ENCODE measurements around the gene NDUFB8. TPM values are rescaled to one million over a fixed set of nuclear protein-coding genes. Genes with fewer than 3 reads are reported as not detected.

Gene NDUFB8
- total and polyA plus RNA-seq, 4 donors = 72.4 to 297 (median 199) TPM

- 97% methylated on average over 2 of the region's 2 CpGs for WGBS
- no peak overlapping the region for H3K4me3 ChIP-seq (ENCODE audit: low read depth in 1 of 3, low read length in 3 of 3)
- no peaks in the 10 kb centered on the region for H3K9me3 ChIP-seq (ENCODE audit: control insufficient read depth in 4 of 4, low read length in 3 of 4)
- no peaks in the 10 kb centered on the region for H3K4me1 ChIP-seq (ENCODE audit: control insufficient read depth in 4 of 4, insufficient read depth in 4 of 4, low read length in 3 of 4)
- no peak overlapping the region for H3K27ac ChIP-seq (ENCODE audit: low read depth in 1 of 2, low read length in 2 of 2)
- TF ChIP-seq FOXA2 (IDR thresholded peaks at IDR 0.05) = no peak
- TF ChIP-seq HNF4A (conservative IDR thresholded peaks at IDR 0.05) = no peak
- TF ChIP-seq JUND (IDR thresholded peaks at IDR 0.05) = no peak
- no peak for TF ChIP-seq TAF1 (conservative IDR thresholded peaks at IDR 0.05)
- no peak for TF ChIP-seq MAX (IDR thresholded peaks at IDR 0.05)
- TF ChIP-seq HNF4G (IDR thresholded peaks at IDR 0.05) = no peak
- no peak for TF ChIP-seq NR2F2 (IDR thresholded peaks at IDR 0.05)
- no peak for TF ChIP-seq EGR1 (IDR thresholded peaks at IDR 0.05; ENCODE audit: low read depth in 2 of 2)
- TF ChIP-seq GABPA (IDR thresholded peaks at IDR 0.05 in 1 of 2, conservative IDR thresholded peaks at IDR 0.05 in 1 of 2) = no peak
- TF ChIP-seq YY1 (IDR thresholded peaks at IDR 0.05) = no peak
- no peak for TF ChIP-seq RXRA (IDR thresholded peaks at IDR 0.05)
- TF ChIP-seq, protein P1, sequence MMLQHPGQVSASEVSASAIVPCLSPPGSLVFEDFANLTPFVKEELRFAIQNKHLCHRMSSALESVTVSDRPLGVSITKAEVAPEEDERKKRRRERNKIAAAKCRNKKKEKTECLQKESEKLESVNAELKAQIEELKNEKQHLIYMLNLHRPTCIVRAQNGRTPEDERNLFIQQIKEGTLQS (IDR thresholded peaks at IDR 0.05) = no peak
- TF ChIP-seq SP1 (IDR thresholded peaks at IDR 0.05) = no peak
- no peak for TF ChIP-seq REST (IDR thresholded peaks at IDR 0.05)
- no peak for DNase-seq (ENCODE audit: low spot score)
- peaks cover 3 to 29% (median 13%) of the 10 kb centered on the region in 4 donors for H3K36me3 ChIP-seq (ENCODE audit: control insufficient read depth in 4 of 4, insufficient read depth in 3 of 4, low read depth in 1 of 4, low read length in 3 of 4)
- H3K9ac ChIP-seq (ENCODE audit: low read depth in 1 of 2, low read length in 2 of 2) = no peak overlapping the region
- no peaks in the 10 kb centered on the region for H3K27me3 ChIP-seq (ENCODE audit: control insufficient read depth in 4 of 4, insufficient read depth in 4 of 4, low read length in 3 of 4)
Observed at GRCh38 chr10:100505164-100505563, 24.5 kb downstream of the NDUFB8 start.

GRCh38 chr10:100504096-100504495 is 25.6 kb downstream of the NDUFB8 start:
- TF ChIP-seq HNF4G (IDR thresholded peaks at IDR 0.05) (no peak), REST (IDR thresholded peaks at IDR 0.05) (no peak), HNF4A (conservative IDR thresholded peaks at IDR 0.05) (no peak), SP1 (IDR thresholded peaks at IDR 0.05) (no peak), MAX (IDR thresholded peaks at IDR 0.05) (no peak), TAF1 (conservative IDR thresholded peaks at IDR 0.05) (no peak), RAD21 (IDR thresholded peaks at IDR 0.05) (no peak)
- no peak for DNase-seq (ENCODE audit: low spot score)

More at GRCh38 chr10:100504096-100504495, 25.6 kb downstream of the NDUFB8 start:
- no peaks in the 10 kb centered on the region for H3K9me3 ChIP-seq (ENCODE audit: control insufficient read depth in 4 of 4, low read length in 3 of 4)
- no peak overlapping the region for H3K4me3 ChIP-seq (ENCODE audit: low read depth in 1 of 3, low read length in 3 of 3)
- WGBS = 90% methylated on average over 5 of the region's 5 CpGs
- no peak overlapping the region for H3K9ac ChIP-seq (ENCODE audit: low read depth in 1 of 2, low read length in 2 of 2)
- no peak overlapping the region for H3K27ac ChIP-seq (ENCODE audit: low read depth in 1 of 2, low read length in 2 of 2)
- no peaks in the 10 kb centered on the region for H3K4me1 ChIP-seq (ENCODE audit: control insufficient read depth in 4 of 4, insufficient read depth in 4 of 4, low read length in 3 of 4)
- H3K27me3 ChIP-seq (ENCODE audit: control insufficient read depth in 4 of 4, insufficient read depth in 4 of 4, low read length in 3 of 4) = no peaks in the 10 kb centered on the region
- H3K36me3 ChIP-seq (ENCODE audit: control insufficient read depth in 4 of 4, insufficient read depth in 3 of 4, low read depth in 1 of 4, low read length in 3 of 4) = peaks cover 3 to 29% (median 17%) of the 10 kb centered on the region in 4 donors

Data from liver (tissue), 9 donors.